Naive B cell (primary cell): ENCODE measurements around the gene MIER2. TPM values are rescaled to one million over a fixed set of nuclear protein-coding genes. Genes with fewer than 3 reads are reported as not detected.
"Not testable (repeated sequence)": the region's sequence is repeated elsewhere in the genome, so short reads cannot be mapped to it uniquely, and the experiment has no call there.

ENCODE experiments used
- ATAC-seq, 2 donors: fragments of 150-1000 bp; cut with Tn5 transposase; 2 replicates each; pipeline ENCODE4 v1.10.0; 2021; ENCODE audit warnings: low read depth in 2 of 2, mild to moderate bottlenecking in 2 of 2, moderate library complexity in 2 of 2
- DNase-seq: peaks from one replicate; pipeline ENCODE4 v3.0.0; 2022
- H3K27ac Mint-ChIP-seq, 6 donors: one replicate each; pipeline ENCODE4 v1.8.0; 2020 to 2022; ENCODE audit warnings: mild to moderate bottlenecking in 6 of 6, mixed read lengths in 6 of 6, moderate library complexity in 5 of 6, inconsistent platforms in 2 of 6
- H3K27me3 Mint-ChIP-seq, 3 donors: one replicate each; pipeline ENCODE4 v1.8.0; 2021 to 2022; ENCODE audit warnings: mixed read lengths in 3 of 3, mild to moderate bottlenecking in 1 of 3
- H3K36me3 Mint-ChIP-seq, 2 donors: one replicate each; pipeline ENCODE4 v1.8.0; 2020 to 2022; ENCODE audit warnings: mixed read lengths in 2 of 2, inconsistent platforms in 1 of 2, mild to moderate bottlenecking in 1 of 2
- H3K4me1 Mint-ChIP-seq, 3 donors: one replicate each; pipeline ENCODE4 v1.8.0; 2020 to 2022; ENCODE audit warnings: mixed read lengths in 3 of 3, inconsistent platforms in 1 of 3, mild to moderate bottlenecking in 1 of 3, moderate library complexity in 1 of 3
- H3K4me3 Mint-ChIP-seq, 8 donors: one replicate each; pipeline ENCODE4 v1.8.0; 2020 to 2022; ENCODE audit warnings: mild to moderate bottlenecking in 8 of 8, mixed read lengths in 8 of 8, moderate library complexity in 8 of 8, inconsistent platforms in 2 of 8
- H3K9me3 Mint-ChIP-seq, 7 donors: one replicate each; pipeline ENCODE4 v1.8.0; 2020 to 2022; ENCODE audit warnings: mixed read lengths in 7 of 7, mild to moderate bottlenecking in 5 of 7, inconsistent platforms in 2 of 7, moderate library complexity in 1 of 7
- polyA plus RNA-seq, 6 donors: library from polyadenylated mRNA; unstranded; fragments of 300-500 nt; fragmentation: Illumina TruSeq; gene quantifications; one replicate each; pipeline ENCODE4 v1.2.3, GENCODE V29; 2021; ENCODE audit warnings: low read depth in 6 of 6

Gene MIER2
- polyA plus RNA-seq, 6 donors from 2014 or later = 2.4 to 5.1 (median 3.9) TPM

GRCh38 chr19:386189-386588 is 41.6 kb upstream of the MIER2 start:
- not testable (repeated sequence) for H3K27ac Mint-ChIP-seq, DNase-seq, ATAC-seq, H3K4me3 Mint-ChIP-seq
- H3K27me3 Mint-ChIP-seq = peaks cover 8 to 43% (median 32%) of the 10 kb centered on the region in 3 donors
- peaks cover 0 to 14% of the 10 kb centered on the region in 2 donors for H3K36me3 Mint-ChIP-seq
- peaks cover 10 to 14% (median 10%) of the 10 kb centered on the region in 3 donors for H3K4me1 Mint-ChIP-seq
- H3K9me3 Mint-ChIP-seq = peaks cover 2 to 13% (median 8%) of the 10 kb centered on the region in 7 donors

DNA sequence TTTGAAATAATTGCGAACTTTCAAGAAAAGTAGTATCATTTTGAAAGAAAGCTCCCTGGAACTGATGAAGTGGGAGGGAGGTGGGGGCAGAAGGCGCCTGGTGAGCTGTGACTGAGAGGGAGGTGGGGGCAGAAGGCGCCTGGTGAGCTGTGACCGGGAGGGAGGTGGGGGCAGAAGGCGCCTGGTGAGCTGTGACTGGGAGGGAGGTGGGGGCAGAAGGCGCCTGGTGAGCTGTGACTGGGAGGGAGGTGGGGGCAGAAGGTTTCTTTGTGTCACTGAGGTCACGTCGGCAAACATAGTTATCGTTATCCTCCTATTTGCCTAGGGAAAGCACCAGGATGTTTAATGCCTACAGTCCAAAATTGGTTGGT is 40.2 kb upstream of the MIER2 start:
- DNase-seq (no peak), ATAC-seq (no peak)
- Mint-ChIP-seq H3K27ac (peak overlapping the region in 1 of 6 donors; percentile 80), H3K36me3 (peaks cover 0 to 14% of the 10 kb centered on the region in 2 donors), H3K9me3 (peaks cover 4 to 13% (median 8%) of the 10 kb centered on the region in 7 donors), H3K4me3 (no peak overlapping the region), H3K27me3 (peaks cover 8 to 43% (median 32%) of the 10 kb centered on the region in 3 donors), H3K4me1 (peaks cover 10 to 17% (median 13%) of the 10 kb centered on the region in 3 donors)

GRCh38 chr19:383922-384798 is 39.6 kb upstream of the MIER2 start:
- Mint-ChIP-seq H3K4me1 (peaks cover 10 to 17% (median 14%) of the 10 kb centered on the region in 3 donors), H3K4me3 (peak overlapping the region in 1 of 8 donors; percentile 9), H3K27me3 (peaks cover 8 to 43% (median 32%) of the 10 kb centered on the region in 3 donors), H3K27ac (peak overlapping the region in 3 of 6 donors; percentile 6 to 80 (median 46)), H3K9me3 (peaks cover 4 to 13% (median 8%) of the 10 kb centered on the region in 7 donors), H3K36me3 (peaks cover 0 to 14% of the 10 kb centered on the region in 2 donors)
- DNase-seq = no peak
- ATAC-seq = peak in 1 of 2 donors; percentile 23

DNA sequence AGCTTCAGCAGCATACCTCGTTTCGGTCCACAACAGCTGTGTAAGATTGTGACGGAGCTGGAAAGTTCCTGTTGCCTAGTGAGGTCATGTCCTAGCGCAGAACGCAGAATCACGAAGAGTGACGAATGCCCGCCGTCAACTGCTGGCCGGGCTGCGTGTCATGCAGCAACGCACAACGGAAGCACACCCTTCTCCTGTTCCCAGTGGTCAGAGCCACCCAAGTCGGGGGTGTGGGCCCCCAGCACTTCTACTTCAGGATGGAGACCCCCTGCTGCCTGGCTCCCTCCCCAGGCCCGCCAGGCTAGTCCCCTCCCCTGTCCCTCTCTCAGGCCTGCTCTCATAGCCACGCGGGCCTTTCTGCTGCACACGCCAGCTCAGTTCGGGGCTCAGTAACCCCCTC is 38.4 kb upstream of the MIER2 start:
- peak overlapping the region in 1 of 8 donors; percentile 47 for H3K4me3 Mint-ChIP-seq
- ATAC-seq = no peak

DNA sequence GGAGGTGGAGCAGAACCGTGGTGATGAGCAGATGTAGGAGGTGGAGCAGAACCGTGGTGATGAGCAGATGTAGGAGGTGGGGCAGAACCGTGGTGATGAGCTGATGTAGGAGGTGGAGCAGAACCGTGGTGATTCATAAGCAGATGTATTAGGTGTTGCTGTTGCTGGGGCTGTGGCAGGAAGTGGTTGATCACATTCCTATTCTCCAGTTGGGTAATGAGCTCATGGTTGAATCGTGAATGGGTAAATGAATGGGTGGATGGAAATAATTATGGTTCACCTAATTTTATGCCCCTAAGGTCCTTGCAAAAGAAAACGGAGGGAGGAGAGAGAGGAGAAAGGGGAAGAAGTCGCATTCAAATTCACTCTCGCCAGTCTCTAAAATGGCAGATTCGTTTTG is 38.0 kb upstream of the MIER2 start:
- H3K4me3 Mint-ChIP-seq = peak overlapping the region in 2 of 8 donors; percentile 5 to 47
- H3K9me3 Mint-ChIP-seq = peaks cover 4 to 13% (median 7%) of the 10 kb centered on the region in 7 donors
- ATAC-seq = peak; percentile 46 to 73
- H3K36me3 Mint-ChIP-seq = peaks cover 0 to 14% of the 10 kb centered on the region in 2 donors
- peaks cover 10 to 17% (median 14%) of the 10 kb centered on the region in 3 donors for H3K4me1 Mint-ChIP-seq
- not testable (repeated sequence) for DNase-seq
- H3K27me3 Mint-ChIP-seq = peaks cover 0 to 32% (median 31%) of the 10 kb centered on the region in 3 donors
- peak overlapping the region in 4 of 6 donors; percentile 59 to 98 (median 81) for H3K27ac Mint-ChIP-seq

More for the DNA sequence above, 38.4 kb upstream of the MIER2 start:
- peak overlapping the region in 2 of 6 donors; percentile 16 to 93 for H3K27ac Mint-ChIP-seq
- DNase-seq = no peak
- peaks cover 4 to 13% (median 7%) of the 10 kb centered on the region in 7 donors for H3K9me3 Mint-ChIP-seq
- H3K4me1 Mint-ChIP-seq = peaks cover 10 to 17% (median 14%) of the 10 kb centered on the region in 3 donors
- peaks cover 0 to 14% of the 10 kb centered on the region in 2 donors for H3K36me3 Mint-ChIP-seq
- H3K27me3 Mint-ChIP-seq = peaks cover 0 to 33% (median 32%) of the 10 kb centered on the region in 3 donors

DNA sequence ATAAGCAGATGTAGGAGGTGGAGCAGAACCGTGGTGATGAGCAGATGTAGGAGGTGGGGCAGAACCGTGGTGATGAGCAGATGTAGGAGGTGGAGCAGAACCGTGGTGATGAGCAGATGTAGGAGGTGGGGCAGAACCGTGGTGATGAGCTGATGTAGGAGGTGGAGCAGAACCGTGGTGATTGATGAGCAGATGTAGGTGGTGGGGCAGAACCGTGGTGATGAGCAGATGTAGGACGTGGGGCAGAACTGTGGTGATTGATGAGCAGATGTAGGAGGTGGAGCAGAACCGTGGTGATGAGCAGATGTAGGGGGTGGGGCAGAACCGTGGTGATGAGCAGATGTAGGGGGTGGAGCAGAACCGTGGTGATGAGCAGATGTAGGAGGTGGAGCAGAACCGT is 37.3 kb upstream of the MIER2 start:
- peak overlapping the region in 2 of 6 donors; percentile 63 to 93 for H3K27ac Mint-ChIP-seq
- H3K36me3 Mint-ChIP-seq = peaks cover 0 to 14% of the 10 kb centered on the region in 2 donors
- H3K27me3 Mint-ChIP-seq = peaks cover 0 to 29% (median 28%) of the 10 kb centered on the region in 3 donors
- peaks cover 4 to 13% (median 7%) of the 10 kb centered on the region in 7 donors for H3K9me3 Mint-ChIP-seq
- not testable (repeated sequence) for ATAC-seq, H3K4me3 Mint-ChIP-seq, DNase-seq
- peaks cover 10 to 17% (median 14%) of the 10 kb centered on the region in 3 donors for H3K4me1 Mint-ChIP-seq

DNA sequence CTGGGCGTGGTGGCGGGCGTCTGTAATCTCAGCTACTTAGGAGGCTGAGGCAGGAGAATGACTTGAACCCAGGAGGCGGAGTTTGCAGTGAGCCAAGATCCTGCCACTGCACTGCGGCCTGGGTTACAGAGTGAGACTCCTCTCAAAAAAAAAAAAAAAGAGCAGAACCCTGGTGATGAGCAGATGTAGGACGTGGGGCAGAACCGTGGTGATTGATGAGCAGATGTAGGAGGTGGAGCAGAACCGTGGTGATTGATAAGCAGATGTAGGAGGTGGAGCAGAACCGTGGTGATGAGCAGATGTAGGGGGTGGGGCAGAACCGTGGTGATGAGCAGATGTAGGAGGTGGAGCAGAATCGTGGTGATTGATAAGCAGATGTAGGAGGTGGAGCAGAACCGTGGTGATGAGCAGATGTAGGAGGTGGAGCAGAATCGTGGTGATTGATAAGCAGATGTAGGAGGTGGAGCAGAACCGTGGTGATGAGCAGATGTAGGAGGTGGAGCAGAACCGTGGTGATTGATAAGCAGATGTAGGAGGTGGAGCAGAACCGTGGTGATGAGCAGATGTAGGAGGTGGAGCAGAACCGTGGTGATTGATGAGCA is 36.1 kb upstream of the MIER2 start:
- peak overlapping the region in 3 of 8 donors; percentile 6 to 30 (median 24) for H3K4me3 Mint-ChIP-seq
- peaks cover 0 to 14% of the 10 kb centered on the region in 2 donors for H3K36me3 Mint-ChIP-seq
- ATAC-seq, DNase-seq: not testable (repeated sequence)
- peak overlapping the region in 4 of 6 donors; percentile 51 to 90 (median 80) for H3K27ac Mint-ChIP-seq
- peaks cover 4 to 13% (median 7%) of the 10 kb centered on the region in 7 donors for H3K9me3 Mint-ChIP-seq
- H3K27me3 Mint-ChIP-seq = peaks cover 5 to 25% (median 21%) of the 10 kb centered on the region in 3 donors
- peaks cover 10 to 17% (median 14%) of the 10 kb centered on the region in 3 donors for H3K4me1 Mint-ChIP-seq

- ATAC-seq = no peak
- Mint-ChIP-seq H3K27ac (peak overlapping the region in 1 of 6 donors; percentile 20), H3K27me3 (peaks cover 8 to 20% (median 13%) of the 10 kb centered on the region in 3 donors), H3K4me1 (peaks cover 10 to 17% (median 14%) of the 10 kb centered on the region in 3 donors), H3K4me3 (no peak overlapping the region), H3K9me3 (peaks cover 4 to 13% (median 7%) of the 10 kb centered on the region in 7 donors), H3K36me3 (peaks cover 0 to 14% of the 10 kb centered on the region in 2 donors)
- no peak for DNase-seq
Observed at GRCh38 chr19:379796-380195, 35.2 kb upstream of the MIER2 start.

DNA sequence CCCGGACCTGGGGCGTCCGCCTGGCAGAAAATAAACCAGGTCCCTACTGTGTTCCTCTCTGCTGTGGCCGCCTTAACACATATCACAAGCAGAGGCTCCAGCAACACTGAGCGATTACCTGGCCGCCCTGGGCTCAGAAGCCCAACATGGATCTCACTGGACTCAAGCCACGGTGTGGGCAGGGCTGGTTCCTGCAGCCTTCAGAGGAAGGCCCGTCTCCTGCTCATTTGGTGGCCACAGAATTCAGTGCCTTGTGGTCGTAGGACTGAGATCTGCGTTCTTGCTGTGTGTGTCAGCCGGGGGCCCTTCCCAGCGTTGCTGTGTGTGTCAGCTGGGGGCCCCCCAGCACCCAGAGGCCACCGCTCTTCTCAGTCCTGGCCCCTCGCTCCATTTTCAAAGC is 34.1 kb upstream of the MIER2 start:
- no peak overlapping the region for H3K4me3 Mint-ChIP-seq
- H3K27me3 Mint-ChIP-seq = peaks cover 5 to 15% (median 10%) of the 10 kb centered on the region in 3 donors
- H3K9me3 Mint-ChIP-seq = peaks cover 3 to 8% (median 6%) of the 10 kb centered on the region in 7 donors
- H3K27ac Mint-ChIP-seq = no peak overlapping the region
- H3K4me1 Mint-ChIP-seq = peaks cover 5 to 17% (median 14%) of the 10 kb centered on the region in 3 donors
- ATAC-seq (no peak), DNase-seq (no peak)
- peaks cover 0 to 14% of the 10 kb centered on the region in 2 donors for H3K36me3 Mint-ChIP-seq

DNA sequence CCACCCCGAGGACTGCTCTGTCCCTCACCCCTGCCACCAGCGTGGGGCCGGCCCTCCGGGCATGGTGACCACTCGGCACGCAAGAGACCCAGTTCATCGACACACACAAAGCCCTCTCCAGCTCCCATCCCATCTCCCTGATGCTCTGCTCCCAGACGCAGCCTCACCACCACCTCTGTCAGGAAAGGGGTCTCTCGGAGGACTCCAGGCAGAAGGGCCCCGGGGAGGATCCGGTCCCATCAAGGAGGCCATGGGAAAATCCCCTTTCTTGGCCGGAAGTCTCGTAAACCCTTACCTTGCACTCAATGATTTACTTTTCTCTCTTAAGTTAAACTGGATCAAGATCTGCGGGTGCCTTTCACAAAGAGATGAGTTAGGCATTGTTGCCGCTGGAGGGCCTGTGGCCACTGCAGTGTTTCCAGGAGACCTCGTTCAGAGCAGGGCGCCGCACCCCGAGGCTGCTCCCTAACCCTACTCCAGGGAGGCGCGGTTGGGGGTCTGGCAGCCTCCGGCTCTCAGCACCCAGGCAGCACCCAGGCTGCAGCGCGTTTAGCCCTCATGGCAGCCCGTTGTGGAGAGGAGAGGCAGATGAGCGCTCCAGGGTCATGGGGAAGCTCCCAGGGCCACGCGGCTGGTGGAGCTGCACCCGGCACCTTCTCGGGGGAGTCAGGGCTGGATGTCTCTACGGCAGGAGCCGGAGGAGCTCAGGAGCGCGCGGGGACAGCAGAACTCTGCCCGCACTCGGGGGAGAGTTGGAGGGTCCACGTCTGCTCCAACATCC is 33.4 kb upstream of the MIER2 start:
- no peak for DNase-seq
- H3K36me3 Mint-ChIP-seq = peaks cover 0 to 7% of the 10 kb centered on the region in 2 donors
- ATAC-seq = no peak

GRCh38 chr19:376111-376470 is 31.5 kb upstream of the MIER2 start:
- ATAC-seq (no peak), DNase-seq (no peak)
- Mint-ChIP-seq H3K4me3 (no peak overlapping the region), H3K4me1 (peaks cover 0 to 4% (median 3%) of the 10 kb centered on the region in 3 donors), H3K27ac (no peak overlapping the region), H3K36me3 (no peaks in the 10 kb centered on the region), H3K27me3 (peaks cover 6 to 36% (median 32%) of the 10 kb centered on the region in 3 donors), H3K9me3 (peaks cover 0 to 2% (median 0%) of the 10 kb centered on the region in 7 donors)

More for the DNA sequence above, 33.4 kb upstream of the MIER2 start:
- Mint-ChIP-seq H3K27ac (peak overlapping the region in 3 of 6 donors; percentile 54 to 90 (median 60)), H3K4me3 (no peak overlapping the region), H3K9me3 (peaks cover 2 to 6% (median 3%) of the 10 kb centered on the region in 7 donors), H3K27me3 (peaks cover 5 to 17% (median 17%) of the 10 kb centered on the region in 3 donors), H3K4me1 (peaks cover 5 to 12% (median 10%) of the 10 kb centered on the region in 3 donors)

- Mint-ChIP-seq H3K27ac (peak overlapping the region in 1 of 6 donors; percentile 70), H3K4me3 (no peak overlapping the region), H3K27me3 (peaks cover 6 to 41% (median 32%) of the 10 kb centered on the region in 3 donors), H3K9me3 (peaks cover 0 to under 1% (median 0%) of the 10 kb centered on the region in 7 donors), H3K4me1 (peaks cover 0 to 3% (median 1%) of the 10 kb centered on the region in 3 donors), H3K36me3 (no peaks in the 10 kb centered on the region)
- DNase-seq (no peak), ATAC-seq (no peak)
Observed at GRCh38 chr19:375395-376110, 31.0 kb upstream of the MIER2 start.
